A375 (cell line): ENCODE measurements around the gene METRNL. TPM values are rescaled to one million over a fixed set of nuclear protein-coding genes. Genes with fewer than 3 reads are reported as not detected.

Experiments
- total RNA-seq: library from RNA; depleted of rRNA; stranded (reverse); fragments of >200 nt; shearing (Covaris generic); gene quantifications from 2 replicates; pipeline ENCODE4 v1.2.3, GENCODE V29; 2014; rRNA removed

The METRNL gene
- total RNA-seq, result 34.6 and 40.5 TPM in 2 replicates

GRCh38 chr17:83079352-83079747 lies at the start of gene METRNL:
Gene METRNL, plus strand, starts transcription at chr17:83079609. Its CDS starts 207 bp downstream, at chr17:83079816.

Other genes with a start within 250 kb of the METRNL start
- not detected in 2 replicates for gene ZNF750, start 239.6 kb upstream of the METRNL start, total RNA-seq